GM18861 (cell line): ENCODE measurements around the gene MCC.
"Not testable (repeated sequence)": the region's sequence is repeated elsewhere in the genome, so short reads cannot be mapped to it uniquely, and the experiment has no call there.

Experiments
- ATAC-seq: cut with Tn5 transposase; IDR thresholded peaks from one replicate; pipeline ENCODE4 v1.9.1; 2021; ENCODE audit not compliant: unreplicated experiment

MCC gene

GRCh38 chr5:113091622-113092021 is 396.6 kb downstream of the MCC start:
- ATAC-seq: no peak

DNA sequence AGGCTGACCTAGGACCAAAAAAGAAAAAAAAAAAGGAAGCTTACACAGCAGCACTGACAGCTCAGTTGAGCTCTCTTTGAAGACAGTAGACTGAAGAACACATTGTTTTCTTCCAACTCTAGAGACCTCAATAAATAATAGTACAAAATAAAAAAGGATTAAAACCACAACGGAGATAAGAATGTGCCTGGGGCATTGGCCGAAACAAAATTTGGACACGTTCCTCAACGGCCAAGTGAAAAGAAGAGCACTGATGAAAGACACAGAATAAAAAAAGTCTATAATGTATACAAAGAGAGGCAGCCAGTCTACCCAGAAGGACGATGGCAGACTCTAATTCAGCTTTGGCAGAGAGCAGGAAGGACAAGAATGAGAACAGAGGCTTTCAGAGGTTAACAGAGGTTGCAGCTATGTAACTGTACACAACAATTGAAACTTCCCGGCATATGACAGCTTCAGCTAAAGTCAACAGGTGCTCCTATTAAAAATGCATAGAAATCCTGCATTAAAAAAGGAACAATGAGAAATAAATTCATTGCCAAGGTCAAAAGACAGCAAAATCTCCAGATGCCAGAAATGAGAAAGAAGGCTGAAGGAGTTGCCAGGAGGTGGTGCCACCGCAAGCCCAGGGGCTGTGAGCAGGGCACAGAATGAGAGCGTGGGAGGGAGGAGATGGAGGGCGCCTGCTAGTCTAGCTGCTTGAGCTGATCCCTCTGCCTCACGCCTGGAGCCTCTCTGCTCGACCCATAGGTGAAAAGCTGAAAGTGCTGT is 397.7 kb downstream of the MCC start:
- ATAC-seq: no peak

GRCh38 chr5:113089653-113090335 is 398.5 kb downstream of the MCC start:
- ATAC-seq: no peak

DNA sequence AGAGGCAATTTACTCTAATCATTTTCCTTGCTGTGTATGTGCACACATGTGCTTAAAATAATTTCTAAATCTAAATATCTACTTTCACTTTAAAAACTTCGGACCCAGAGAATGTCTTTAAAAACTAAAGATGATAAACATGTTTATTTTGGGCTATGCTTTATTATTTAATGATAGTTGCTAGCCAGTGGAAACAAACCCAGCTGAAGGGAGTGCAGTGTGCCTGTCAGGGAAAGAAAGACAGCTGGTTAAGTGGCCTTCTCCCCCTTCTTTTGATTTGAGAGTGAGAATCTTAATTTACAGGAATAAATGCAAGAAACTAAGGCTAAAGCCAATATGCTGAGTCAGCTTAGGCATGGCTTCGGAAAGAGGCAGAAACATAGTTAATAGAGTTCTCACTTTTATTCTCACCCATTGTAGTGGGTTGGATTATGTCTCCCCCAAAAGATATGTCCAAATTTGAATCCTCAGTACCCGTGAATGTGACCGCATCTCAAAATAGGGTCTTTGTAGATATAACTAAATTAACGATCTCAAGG is 400.2 kb downstream of the MCC start:
- no peak for ATAC-seq

DNA sequence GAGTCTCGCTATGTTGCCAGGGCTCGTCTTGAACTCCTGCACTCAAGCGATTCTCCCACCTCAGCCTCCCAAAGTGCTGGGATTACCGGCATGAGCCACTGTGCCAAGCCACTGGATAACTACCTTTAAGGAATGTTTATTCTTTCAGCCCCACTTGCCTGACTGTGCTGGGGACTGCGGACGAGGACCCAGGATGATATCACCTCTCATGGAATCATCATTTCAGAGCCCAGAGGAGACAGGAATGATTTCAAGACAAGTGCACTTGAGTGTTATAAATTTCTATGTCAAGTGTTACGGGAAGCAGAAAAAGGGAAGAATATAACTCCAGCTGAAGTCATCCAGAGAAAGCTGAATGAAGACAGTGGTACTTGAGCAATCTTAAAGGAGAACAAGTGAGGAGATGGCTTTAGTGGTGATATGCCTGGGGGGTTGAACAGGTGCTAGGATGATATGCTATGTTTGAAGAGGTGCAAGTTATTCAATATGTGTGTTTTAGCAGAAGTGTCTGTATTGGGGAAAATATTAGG is 402.3 kb downstream of the MCC start:
- ATAC-seq: no peak

- no peak for ATAC-seq
Measured at GRCh38 chr5:113085084-113085414, 403.2 kb downstream of the MCC start.

- ATAC-seq: no peak
Measured at GRCh38 chr5:113084402-113085083, 403.7 kb downstream of the MCC start.

- no peak for ATAC-seq
Measured at GRCh38 chr5:113083481-113083880, 404.8 kb downstream of the MCC start.

- ATAC-seq: no peak
Measured at GRCh38 chr5:113082547-113082905, 405.7 kb downstream of the MCC start.

DNA sequence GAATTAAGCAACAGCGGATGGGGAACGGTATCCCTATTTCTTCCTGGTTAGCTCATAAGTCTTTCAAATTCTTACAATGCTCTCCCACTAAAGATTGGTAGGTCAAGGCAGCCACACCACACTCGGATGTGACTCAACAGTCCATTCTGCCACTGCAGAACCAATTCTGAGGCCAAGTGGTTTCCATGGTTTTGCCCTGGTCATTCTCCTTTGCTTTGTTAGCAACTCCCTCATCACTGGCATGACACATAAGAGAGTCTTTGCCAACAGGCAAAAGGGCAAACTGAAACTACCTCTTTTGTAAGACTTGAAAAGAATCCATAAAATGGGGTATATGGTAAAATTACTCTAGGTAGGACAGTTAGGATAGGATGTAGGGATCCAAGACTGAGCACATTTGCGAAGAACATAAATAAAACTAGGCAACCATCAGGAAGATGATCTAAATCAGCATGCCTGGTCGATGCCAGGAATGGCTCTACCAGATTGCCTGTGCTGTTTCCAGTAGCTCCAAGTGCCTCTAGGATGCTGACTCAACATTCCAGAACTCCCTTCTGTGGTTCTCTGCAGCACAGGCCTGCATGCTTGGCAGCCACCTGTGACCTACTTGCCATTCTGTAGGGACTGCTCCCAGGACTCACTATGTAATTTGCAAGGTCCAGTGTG is 406.2 kb downstream of the MCC start:
- no peak for ATAC-seq

- ATAC-seq: no peak
Measured at GRCh38 chr5:113081091-113081839, 407.0 kb downstream of the MCC start.

- ATAC-seq: not testable (repeated sequence)
Measured at GRCh38 chr5:113076649-113077048, 411.6 kb downstream of the MCC start.

GRCh38 chr5:113075019-113075418 is 413.2 kb downstream of the MCC start:
- no peak for ATAC-seq

DNA sequence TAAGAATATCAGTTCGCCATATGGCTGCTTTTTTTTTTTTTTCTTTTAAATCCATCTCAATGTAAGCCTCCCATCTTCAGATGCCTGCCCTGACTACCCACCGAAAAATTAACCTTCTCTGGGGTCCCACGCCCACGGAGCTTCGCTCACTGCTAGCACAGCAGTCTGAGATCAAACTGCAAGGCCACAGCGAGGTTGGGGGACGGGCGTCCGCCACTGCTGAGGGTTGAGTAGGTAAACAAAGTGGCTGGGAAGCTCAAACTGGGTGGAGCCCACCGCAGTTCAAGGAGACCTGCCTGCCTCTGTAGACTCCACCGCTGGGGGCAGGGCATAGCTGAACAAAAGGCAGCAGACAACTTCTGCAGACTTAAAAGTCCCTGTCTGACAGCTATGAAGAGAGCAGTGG is 414.6 kb downstream of the MCC start:
- ATAC-seq: not testable (repeated sequence)

GRCh38 chr5:113071401-113071800 is 416.9 kb downstream of the MCC start:
- no peak for ATAC-seq

DNA sequence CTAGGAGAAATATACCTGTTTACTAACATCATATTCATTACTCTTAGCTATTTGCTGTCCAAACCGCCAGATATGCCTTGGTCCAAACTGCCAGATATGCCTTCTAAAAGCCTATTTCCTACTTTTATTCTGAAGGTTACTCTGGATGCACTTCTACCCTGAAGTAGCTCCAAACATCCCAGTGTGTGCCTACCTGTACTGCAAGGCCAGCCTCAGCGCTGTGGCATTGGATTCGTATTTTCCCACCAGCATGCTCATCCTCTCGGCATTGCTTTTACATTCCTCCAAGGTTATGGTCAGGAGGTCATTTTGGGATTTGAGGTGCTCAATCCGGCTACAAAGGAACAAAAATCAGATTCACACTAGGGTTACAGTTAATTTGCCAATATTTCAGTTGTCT is 417.4 kb downstream of the MCC start:
- no peak for ATAC-seq

- no peak for ATAC-seq
Measured at GRCh38 chr5:113068559-113068958, 419.7 kb downstream of the MCC start.

DNA sequence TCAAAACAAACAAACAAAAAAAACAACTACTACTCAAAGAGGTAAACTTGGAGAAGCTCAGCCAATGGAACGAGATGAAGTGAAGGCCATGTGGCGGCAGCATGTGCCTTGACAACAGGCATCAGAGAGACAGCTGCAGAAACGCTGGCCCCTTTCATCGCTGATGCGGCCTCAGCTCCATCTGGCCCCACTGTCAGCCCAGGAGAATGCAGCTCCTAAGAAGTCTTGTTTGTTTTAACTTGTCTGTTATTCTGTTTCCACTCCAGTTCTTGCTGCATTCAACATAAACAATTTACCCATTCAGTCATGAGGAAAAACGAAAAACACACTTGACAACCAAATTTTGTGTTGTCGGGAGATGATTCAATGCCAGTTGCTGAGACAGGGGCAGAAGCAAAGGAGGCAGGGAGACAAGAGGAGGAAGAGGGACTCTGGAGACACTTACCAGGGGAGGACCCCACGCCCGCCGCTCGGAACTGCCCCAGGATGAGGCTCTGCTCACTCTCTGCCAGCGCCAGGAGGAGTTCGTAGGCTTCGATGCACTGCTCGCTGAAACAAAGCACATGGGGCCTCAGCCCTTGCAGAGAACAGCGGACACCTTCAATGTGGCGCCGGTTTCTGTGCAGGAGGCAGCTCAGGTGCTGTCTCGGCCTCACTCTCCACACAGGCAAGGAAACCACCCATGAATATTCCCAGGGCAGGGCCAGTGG is 420.5 kb downstream of the MCC start:
- ATAC-seq: no peak

DNA sequence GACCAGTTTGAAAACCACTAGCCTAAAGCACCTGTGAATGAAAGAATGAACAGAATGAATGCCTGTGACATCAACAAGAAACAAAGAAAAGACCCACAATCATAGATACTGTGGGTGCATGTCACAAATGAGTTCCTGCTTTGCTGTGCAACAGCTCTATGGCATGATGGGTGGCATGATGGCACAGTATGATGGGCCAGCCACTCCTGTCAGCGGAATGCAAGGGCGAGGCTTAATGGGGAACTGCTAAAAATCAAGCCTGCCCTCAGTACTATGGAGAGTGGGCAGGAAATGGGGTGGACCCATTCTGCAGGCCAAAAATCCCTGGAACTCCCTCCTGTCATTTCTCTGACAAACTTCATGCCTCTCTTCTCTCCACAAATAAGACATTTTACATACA is 422.6 kb downstream of the MCC start:
- ATAC-seq: no peak

GRCh38 chr5:113064806-113065205 is 423.4 kb downstream of the MCC start:
- ATAC-seq: no peak
